ENCODE data around the gene MFGE8. TPM values are rescaled to one million over a fixed set of nuclear protein-coding genes. Genes with fewer than 3 reads are reported as not detected.

MFGE8 gene
- total RNA-seq, 4 donors from 2014 or later: 496 to 734 (median 508) TPM

DNA sequence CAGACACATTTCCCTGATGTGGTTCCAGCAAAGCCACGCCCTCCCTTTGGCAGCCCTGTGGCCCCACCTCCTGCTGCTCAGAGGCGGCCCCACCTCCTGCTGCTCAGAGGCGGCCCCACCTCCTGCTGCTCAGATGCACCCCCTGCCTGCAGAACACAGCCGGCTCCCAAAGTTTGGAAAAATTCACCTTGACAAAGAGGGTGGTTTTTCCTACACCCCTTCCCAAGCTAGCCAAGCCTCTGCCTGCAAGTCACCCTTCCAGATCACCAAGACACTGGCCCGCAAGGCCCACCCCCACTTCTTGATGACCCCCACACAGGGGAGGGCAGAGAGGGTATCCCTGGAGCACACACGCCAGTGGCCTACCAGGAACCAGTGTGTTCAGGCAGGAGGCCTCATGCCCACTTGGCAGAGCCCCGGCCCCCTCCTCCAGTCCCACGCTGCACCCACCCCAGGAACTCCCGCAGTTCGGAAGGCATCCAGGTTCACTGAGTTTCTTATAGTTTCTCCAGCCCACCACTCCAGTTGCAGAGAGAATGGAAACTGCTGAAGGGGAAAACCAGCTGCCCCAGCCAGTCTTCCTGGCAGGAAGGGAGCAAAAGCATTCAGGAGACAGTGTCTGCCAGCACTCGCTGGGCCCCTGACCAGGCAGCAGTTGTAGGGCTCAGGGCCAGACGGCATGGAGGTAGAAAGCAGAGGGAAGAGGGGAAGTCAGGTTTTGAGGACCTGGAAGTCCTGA, 15.6 kb downstream of the MFGE8 start:
- Histone ChIP-seq H3K27ac (peak overlapping the region in 3 of 4 donors; percentile 76 to 87 (median 78)), H3K4me1 (peaks cover 2 to 49% (median 27%) of the 10 kb centered on the region in 3 donors), H3K9me3 (no peaks in the 10 kb centered on the region), H3K36me3 (peaks cover 0 to 34% of the 10 kb centered on the region in 2 donors), H3K4me3 (no peak overlapping the region), H3K27me3 (peaks cover 29% of the 10 kb centered on the region)
- WGBS, 2 donors (ENCODE audit: low coverage in 1 of 2): 0 to 50% methylated on average over 1 of the region's 12 CpGs
- ATAC-seq: peak; percentile 95
- TF ChIP-seq, protein P1, sequence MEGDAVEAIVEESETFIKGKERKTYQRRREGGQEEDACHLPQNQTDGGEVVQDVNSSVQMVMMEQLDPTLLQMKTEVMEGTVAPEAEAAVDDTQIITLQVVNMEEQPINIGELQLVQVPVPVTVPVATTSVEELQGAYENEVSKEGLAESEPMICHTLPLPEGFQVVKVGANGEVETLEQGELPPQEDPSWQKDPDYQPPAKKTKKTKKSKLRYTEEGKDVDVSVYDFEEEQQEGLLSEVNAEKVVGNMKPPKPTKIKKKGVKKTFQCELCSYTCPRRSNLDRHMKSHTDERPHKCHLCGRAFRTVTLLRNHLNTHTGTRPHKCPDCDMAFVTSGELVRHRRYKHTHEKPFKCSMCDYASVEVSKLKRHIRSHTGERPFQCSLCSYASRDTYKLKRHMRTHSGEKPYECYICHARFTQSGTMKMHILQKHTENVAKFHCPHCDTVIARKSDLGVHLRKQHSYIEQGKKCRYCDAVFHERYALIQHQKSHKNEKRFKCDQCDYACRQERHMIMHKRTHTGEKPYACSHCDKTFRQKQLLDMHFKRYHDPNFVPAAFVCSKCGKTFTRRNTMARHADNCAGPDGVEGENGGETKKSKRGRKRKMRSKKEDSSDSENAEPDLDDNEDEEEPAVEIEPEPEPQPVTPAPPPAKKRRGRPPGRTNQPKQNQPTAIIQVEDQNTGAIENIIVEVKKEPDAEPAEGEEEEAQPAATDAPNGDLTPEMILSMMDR (IDR thresholded peaks at IDR 0.05): peak in 3 of 4 experiments; percentile 59 to 87 (median 72)
- TF ChIP-seq POLR2A (IDR thresholded peaks at IDR 0.05): no peak
- no peak for TF ChIP-seq EP300 (IDR thresholded peaks at IDR 0.05)
- peak; percentile 25 for TF ChIP-seq POLR2AphosphoS5 (IDR thresholded peaks at IDR 0.05)

DNA sequence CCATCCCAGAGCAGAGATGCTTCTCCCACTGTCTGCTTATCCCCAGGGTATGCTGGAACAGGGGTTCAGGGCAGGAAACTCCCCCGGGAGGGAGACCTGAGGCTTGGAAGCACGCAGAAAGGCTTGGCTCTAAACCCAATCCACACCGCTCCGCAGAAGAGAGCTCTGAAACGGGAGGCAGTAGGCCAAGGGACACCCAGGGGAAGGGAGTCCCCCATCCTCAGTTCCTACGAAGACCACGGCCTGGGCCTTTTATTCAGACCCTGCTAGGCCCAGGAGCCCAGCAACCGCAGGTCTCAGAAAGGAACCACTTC, 16.1 kb downstream of the MFGE8 start:
- no CpG with 5 or more reads among the region's 8 CpGs for WGBS, 2 donors (ENCODE audit: low coverage in 1 of 2)
- Histone ChIP-seq H3K4me1 (peaks cover 2 to 49% (median 27%) of the 10 kb centered on the region in 3 donors), H3K27ac (peak overlapping the region in 3 of 4 donors; percentile 76 to 87 (median 78)), H3K9me3 (no peaks in the 10 kb centered on the region), H3K4me3 (no peak overlapping the region), H3K36me3 (peaks cover 0 to 29% of the 10 kb centered on the region in 2 donors), H3K27me3 (peaks cover 34% of the 10 kb centered on the region)
- no peak for TF ChIP-seq POLR2A (IDR thresholded peaks at IDR 0.05)
- TF ChIP-seq, protein P1 (IDR thresholded peaks at IDR 0.05): no peak
- TF ChIP-seq EP300 (IDR thresholded peaks at IDR 0.05): no peak
- TF ChIP-seq POLR2AphosphoS5 (IDR thresholded peaks at IDR 0.05): no peak
- ATAC-seq: no peak

DNA sequence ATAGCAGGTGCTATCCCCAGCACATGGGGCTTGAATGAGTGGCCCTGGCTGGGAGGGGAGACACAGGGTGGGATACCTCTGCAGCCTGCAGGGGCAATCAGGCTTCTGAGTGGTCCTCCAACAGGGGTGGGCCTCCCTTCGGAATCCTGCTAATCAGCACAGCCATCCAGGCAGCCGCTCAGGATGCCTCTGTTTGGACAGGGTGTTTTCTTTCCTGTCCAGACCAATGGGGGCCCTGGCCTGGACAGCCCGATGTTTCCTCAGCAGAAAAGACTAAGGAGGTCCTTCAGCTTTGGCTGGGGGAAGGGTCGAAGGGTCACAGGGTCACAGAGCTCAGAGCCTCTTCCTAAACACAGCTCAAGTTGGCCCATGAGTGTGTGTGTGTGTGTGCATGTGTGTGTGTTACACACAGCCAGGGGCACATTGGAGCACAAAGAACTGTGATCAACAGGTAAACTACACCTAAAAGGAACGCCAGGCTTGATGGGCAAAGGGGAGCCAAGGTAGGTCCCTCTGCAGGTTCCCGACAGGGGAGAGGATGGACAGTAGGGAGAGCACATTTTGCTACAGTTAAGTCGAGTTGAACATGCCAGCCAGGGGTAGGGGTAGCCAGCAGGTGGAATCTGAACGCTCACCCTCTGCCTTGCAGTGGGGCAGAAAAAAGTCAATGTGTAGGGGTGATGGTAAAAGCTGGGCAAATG, 16.7 kb downstream of the MFGE8 start:
- H3K36me3 ChIP-seq: peaks cover 0 to 23% of the 10 kb centered on the region in 2 donors
- TF ChIP-seq POLR2A (IDR thresholded peaks at IDR 0.05) (no peak), EP300 (IDR thresholded peaks at IDR 0.05) (no peak), POLR2AphosphoS5 (IDR thresholded peaks at IDR 0.05) (no peak)
- TF ChIP-seq, protein P1 (IDR thresholded peaks at IDR 0.05): no peak
- H3K9me3 ChIP-seq: no peaks in the 10 kb centered on the region
- peaks cover 2 to 49% (median 27%) of the 10 kb centered on the region in 3 donors for H3K4me1 ChIP-seq
- ATAC-seq: no peak
- H3K27ac ChIP-seq: peak overlapping the region in 3 of 4 donors; percentile 76 to 87 (median 78)
- WGBS, 2 donors (ENCODE audit: low coverage in 1 of 2): 86% methylated on average over 2 of the region's 8 CpGs; no CpG with 5 or more reads in 1 of the 2 donors
- H3K4me3 ChIP-seq: no peak overlapping the region
- peaks cover 40% of the 10 kb centered on the region for H3K27me3 ChIP-seq

DNA sequence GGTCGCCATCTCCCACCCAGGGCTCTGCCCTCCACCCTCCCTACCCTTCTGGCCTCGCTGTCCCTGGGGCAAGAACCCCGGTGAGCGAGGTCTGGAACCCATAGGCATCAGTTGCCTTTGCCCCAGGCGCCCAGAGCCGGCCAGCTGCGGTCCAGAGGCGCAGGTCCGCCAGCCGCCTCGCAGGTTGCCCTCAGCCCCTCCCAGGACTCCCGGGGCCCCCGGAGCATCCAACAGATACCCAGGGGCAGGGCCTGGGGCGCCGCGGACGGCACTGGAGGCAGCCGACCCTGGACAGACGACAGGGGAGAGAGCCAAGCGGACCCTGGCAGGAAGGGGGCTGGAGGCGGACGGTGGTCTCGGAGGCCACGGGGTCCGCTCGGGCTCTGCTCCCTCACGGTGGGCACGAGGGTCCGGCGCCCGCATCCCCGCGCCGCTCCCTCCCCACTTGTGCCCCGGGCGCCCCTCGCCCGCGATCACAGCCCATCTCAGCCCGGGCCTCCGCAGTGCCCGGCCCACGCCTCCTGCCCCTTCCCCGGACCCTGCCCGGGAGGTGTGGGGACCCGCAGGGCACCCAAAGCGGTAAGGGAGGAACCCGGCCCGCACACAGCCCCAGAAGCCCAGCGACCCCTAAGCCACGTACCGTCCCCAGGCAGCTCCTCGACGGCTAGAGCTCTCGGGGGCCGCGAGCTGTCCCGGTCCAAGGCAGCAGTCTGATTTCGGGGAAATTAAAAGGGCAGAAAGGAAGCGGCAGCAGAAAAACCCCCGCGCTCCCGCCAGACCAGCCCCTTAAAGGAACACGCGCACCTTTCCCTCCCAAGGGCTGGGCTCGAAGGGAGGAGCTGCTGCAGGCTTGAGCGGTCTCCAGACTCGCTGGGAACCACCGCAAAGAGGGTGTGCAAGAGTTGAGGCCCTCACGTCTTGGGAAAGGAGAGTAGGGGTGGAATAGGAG, 18.1 kb downstream of the MFGE8 start, which contains the start of gene HAPLN3:
Gene HAPLN3, minus strand, starts transcription at position 726 of the 949 bp plus-strand sequence. CDS start 8,246 bp downstream, outside the sequence.
- peaks cover 0 to 12% of the 10 kb centered on the region in 2 donors for H3K36me3 ChIP-seq
- H3K9me3 ChIP-seq: no peaks in the 10 kb centered on the region
- ATAC-seq: peak; percentile 13
- 0% methylated on average over 5 of the region's 70 CpGs; no CpG with 5 or more reads in 1 of the 2 donors for WGBS, 2 donors (ENCODE audit: low coverage in 1 of 2)
- peaks cover 41% of the 10 kb centered on the region for H3K27me3 ChIP-seq
- TF ChIP-seq, protein P1 (IDR thresholded peaks at IDR 0.05): no peak
- no peak for TF ChIP-seq EP300 (IDR thresholded peaks at IDR 0.05)
- no peak for TF ChIP-seq POLR2A (IDR thresholded peaks at IDR 0.05)
- peak; percentile 16 for TF ChIP-seq POLR2AphosphoS5 (IDR thresholded peaks at IDR 0.05)
- H3K4me1 ChIP-seq: peaks cover 2 to 49% (median 27%) of the 10 kb centered on the region in 3 donors
- peak within 1 kb of the TSS in 2 of 4 donors; percentile 78 to 87 for H3K27ac ChIP-seq
- peak within 1 kb of the TSS; percentile 25 to 52 for H3K4me3 ChIP-seq
